GM18909 (cell line): Measurements from ENCODE around the gene SLC13A4.

Experiments used
- ATAC-seq: cut with Tn5 transposase; IDR thresholded peaks from one replicate; pipeline ENCODE4 v1.9.1; 2021; ENCODE audit warnings: mild to moderate bottlenecking; ENCODE audit not compliant: unreplicated experiment, poor library complexity

Gene SLC13A4

DNA sequence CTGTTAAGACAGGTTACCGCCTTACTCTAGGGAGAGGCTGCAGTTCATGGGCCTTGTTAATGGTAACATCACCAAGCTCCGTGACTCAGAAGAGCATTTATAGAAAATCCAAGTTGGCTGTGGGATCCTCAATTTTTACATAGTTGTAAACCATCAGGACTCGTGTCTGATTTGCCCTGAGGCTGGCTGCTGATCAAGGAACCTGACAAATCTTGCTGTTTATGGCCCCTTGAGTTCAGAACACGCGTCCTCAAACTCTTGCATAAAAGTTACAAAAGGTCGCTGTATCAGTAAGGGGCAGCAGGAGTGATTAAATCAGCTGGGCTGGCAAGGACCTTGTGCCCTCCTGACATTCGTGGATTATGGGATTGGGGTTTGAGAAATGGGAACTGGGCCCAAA lies 4.6 kb downstream of the SLC13A4 start:
- ATAC-seq: no peak

DNA sequence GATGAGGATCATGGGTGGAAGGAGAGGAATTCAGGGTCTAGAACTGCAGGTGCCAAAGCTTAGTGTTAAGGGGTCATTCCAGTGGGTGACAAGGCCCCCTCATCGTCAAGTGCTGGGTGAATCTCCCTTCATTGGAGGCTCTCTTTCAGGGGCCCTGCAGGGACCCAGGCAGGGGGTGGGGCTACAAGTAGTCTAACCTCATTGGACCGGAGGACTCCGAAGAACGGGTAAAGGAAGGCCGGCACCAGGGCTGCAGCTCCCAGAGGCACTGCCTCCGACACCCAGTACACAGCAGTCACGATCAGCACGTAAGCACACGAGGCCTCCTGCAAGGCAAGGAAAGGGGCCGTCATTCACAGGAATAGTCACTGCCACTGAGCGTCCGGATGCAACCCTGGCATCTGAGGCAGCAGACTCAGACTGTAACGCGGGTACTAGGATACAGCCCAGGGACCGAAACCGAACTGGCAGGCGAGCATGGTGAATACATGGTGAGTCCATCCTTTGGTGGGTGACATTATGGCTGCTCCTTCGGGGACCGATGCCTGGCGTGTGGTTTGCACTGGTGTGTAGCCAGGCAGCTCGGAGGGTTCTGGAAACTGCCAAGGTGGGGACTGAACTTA lies 6.7 kb downstream of the SLC13A4 start:
- ATAC-seq: no peak

DNA sequence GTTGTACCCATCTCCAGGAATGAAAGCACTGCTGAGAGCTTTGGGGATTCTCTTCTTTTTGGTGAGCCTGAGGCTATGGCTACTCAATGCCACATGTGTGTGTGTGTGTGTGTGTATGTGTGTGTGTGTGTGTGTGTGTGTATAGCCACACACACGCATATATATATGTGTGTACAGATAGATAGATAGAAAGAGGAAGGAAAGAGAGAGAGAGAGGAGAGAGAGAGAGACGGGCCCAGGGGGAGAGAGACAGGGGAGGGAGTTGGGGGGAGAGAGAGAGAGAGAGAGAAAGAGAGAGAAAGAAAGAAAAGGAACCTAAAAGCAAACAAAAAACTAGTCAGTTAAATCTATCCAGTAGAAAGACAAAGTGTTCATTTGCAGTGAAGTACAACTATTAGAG lies 8.3 kb downstream of the SLC13A4 start:
- no peak for ATAC-seq

DNA sequence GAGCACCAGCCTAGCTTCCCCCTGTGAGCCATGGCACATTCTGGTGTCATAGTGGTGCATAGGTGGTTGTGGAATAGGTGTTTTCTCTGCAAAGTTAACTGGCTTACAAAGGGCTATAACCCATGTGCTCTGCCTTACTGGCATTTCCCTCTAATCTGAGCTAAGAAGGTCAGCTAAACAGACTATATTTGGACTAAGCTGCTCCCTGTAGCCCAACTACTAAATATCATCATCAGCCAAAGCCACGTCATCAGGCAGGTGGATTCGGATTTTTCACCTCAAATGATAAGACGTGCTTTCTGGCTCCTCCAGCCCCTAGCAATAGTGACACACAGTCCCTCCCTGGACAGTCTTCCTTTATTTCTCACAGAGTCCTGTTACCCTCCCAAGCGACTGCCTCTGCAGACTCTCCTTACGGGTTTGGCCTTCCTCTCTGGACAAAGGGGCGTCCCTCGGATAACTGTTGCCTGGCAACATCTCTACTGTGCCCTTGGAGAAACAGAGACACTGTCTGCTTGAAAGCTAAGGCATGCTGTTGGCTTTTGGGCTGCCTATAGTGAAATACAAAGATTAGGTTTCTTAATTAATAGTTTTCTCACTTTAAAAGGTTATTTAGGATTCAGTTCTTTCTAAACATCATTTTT lies 9.1 kb downstream of the SLC13A4 start:
- no peak for ATAC-seq

DNA sequence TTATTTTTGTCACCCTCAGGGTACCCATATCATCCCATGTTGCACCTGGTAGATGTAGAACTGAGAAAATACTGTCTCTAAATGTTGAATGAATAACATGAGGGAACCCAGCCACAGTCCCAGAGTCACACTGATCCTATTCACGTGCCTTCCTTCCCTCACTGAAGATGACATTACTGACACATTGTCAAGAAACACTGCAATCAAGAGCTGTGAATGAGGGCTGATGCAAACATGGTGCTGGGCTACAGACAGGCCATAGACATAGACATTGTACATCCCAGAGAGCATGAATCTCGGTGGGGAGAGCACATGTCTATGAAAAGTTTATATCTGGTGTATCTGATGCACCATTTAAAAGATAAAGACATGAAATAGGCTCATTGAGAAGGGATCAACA lies 9.8 kb downstream of the SLC13A4 start:
- no peak for ATAC-seq

DNA sequence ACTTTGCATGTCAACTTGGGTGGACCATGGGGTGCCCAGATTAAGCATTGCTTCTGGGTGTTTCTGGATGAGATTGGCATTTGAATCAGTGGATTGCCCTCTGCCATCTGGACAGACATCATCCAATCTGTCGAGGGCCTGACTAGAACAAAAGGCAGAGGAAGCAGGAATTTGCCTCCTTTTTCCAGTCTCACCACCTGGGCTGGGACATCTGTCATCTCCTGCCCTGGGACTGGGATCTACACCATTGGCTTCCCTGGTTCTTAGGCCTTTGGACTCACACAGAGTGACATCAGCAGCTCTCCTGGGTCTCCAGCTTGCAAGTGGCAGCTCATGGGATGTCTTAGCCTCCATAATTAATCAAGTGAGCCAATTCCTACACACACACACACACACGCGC lies 10.3 kb downstream of the SLC13A4 start:
- no peak for ATAC-seq

DNA sequence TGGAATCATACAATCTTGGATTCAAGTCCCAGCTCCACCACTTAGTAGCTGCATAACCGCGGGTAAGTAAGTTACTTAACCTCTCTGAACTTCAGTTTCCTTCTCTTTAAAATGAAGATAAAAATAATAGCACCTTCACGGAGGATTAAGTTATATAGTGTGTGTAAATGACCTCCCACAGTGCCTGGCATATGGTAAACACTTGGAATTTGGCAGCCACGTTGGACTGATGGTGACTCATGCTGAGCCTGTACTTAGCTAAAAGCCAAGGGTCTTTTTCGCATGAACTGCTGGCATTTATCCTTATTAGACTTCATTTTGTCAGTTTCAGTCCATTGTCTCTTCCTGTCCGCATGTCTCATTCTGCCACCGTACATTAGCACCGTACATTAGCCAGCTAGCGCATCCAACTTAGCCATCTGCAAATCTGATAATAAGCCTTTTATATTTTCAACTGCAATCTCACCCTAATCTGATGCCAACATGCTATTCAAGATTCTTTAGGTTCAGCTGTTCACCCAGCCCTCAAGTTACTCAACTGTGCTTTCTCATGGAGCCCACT lies 11.2 kb downstream of the SLC13A4 start:
- no peak for ATAC-seq

DNA sequence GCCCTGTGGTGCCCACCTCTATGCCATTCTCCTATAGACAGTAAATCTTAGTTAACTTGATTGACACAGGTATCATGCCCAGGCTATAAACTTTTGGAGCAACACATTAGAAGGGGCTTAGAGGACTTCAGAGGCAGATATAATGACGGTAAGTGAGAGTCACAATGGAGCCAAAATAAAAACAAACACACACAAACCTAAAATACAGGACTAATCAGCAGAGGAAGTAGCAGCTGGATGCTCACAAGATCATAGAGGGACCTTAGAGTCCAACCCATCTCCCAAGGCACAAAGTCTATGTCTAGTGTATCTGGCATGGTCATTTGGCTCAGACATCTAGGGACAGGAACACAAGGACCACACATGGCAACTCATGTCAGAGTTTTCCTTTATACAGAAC lies 12.3 kb downstream of the SLC13A4 start:
- ATAC-seq: no peak

DNA sequence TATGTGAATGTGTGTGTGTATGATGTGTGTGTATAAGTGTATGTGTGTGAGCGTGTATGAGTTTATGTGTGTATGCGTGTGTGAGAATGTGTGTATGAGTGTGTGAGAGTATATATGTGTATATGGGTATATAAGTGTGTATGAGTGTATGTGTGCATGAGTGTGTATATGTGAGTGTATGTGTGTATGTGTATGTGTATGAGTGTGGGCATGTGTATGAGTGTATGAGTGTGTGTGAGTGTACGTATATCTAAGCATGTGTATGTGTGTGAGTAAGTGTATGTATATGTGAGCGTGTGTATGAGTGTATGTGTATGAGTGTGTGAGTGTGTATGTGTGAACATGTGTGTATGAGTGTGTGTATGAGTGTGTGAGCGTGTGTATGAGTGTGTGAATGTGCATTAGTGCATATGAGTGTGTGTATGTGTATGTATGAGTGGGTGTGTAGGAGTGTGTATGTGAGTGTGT lies 12.9 kb downstream of the SLC13A4 start:
- no peak for ATAC-seq

DNA sequence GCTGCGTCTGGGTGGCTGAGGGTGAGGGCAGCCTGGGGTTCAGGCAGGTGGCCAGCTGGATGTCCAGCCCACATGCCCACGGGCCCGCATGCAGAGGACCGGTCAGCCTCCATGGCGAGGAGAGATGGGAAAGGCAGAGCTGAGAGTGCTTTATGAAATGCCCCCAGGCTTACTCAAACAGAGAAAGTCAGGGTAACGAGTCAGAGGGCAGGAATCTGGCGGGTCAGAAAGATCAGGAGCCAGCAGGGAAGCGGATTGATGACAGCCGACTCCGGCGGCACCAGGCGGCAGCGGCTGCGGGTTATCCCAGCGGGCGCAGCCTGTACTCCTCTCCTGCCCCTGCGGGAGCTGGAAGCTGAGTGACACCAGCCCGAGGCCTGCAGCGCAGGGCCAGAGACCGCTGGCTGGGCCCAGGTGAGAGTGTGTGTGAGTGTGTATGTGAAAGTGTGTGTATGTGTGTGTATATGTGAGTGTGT lies 13.4 kb downstream of the SLC13A4 start:
- ATAC-seq: no peak

DNA sequence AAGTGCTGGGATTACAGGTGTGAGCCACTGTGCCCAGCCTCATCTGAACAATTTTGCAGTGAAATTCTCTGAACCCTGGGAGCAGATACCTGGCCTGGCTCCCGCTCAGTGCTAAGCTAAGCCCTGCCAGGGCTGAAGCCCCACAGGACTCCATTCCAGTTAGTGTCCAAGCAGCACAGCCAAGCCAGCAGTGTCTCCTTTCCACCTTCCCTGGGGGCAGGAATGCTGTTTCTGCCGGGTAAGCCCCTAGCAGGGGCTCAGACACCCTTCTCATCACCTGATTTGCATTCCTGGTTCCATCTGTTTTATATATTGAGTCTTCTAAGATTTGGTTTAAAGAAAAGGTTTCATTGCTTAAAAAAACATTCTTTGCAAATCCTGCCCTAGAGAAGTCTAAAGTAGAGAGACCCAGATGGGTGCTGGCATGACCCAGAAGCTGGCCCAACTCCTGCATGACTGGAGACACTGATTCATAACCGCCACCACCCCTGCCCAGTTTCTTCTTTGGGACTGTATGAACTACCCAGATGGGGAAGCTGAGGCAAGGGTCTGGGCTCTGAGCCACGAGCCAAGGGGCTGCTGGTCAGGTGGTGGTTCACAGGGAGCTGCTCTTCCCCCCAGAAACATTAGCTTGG lies 14.0 kb downstream of the SLC13A4 start:
- ATAC-seq: no peak

DNA sequence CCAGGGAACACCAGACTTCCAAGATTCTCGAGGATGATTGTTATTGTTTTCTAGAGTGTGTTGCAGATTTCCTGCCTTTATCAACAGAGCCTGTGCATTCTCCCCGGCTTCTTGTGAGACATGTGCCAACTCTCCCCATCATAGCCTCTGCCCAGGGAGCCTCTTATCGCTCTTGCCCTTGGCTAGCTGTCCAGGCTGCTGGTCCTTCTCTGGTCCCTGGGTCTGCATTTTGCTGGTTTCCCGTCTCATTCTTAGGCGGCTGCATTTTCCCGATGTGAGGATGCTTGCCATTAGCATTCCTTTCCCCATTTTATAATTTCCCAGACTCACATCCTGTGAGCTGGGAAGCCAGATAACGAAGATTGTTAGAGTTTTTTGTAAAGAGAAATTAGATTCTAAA lies 15.2 kb downstream of the SLC13A4 start:
- ATAC-seq: no peak

DNA sequence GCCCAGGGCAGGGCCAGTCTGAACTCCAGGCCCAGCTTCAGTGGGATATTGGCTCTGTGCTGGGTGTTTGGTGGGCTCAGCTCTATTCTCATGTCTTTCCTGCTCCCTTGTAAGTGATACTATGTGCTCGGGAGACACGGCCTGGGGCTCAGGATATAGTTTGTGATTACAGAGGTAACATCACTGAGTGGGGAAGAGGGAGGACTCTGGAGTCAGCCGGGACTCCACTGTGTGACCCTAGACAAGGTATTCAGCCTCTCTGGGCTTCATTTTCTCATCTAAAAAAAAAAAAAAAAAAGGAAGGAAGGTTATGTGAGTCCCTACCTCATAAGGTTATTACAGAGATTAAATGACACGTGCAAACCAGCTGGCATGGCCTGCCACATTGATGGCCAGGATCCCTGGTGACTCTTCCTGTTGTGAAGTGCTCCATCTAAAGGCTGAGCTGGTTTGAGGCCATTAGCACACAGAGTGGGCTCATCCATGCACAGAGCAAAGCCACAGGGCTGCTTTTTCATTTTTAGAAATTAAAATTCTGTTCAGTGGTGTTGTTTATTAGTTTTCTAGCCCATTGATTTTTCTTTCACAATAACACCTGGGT lies 15.7 kb downstream of the SLC13A4 start:
- ATAC-seq: no peak

DNA sequence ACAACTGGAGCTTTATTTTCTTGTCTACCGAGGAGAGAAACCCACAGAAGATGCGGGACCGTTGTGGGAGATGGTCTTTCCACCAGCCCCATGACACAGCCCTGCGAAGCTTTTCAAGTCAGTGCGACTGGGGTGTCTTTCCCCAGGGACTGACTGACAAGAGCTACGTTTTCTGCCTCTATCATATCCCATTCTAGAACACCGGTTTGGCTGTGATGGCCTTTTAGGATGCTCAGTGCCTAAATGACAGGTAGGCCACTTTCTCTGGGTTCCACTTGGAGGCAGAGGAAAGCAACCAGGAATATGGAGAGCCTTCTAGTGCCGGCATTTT lies 16.9 kb downstream of the SLC13A4 start:
- no peak for ATAC-seq

DNA sequence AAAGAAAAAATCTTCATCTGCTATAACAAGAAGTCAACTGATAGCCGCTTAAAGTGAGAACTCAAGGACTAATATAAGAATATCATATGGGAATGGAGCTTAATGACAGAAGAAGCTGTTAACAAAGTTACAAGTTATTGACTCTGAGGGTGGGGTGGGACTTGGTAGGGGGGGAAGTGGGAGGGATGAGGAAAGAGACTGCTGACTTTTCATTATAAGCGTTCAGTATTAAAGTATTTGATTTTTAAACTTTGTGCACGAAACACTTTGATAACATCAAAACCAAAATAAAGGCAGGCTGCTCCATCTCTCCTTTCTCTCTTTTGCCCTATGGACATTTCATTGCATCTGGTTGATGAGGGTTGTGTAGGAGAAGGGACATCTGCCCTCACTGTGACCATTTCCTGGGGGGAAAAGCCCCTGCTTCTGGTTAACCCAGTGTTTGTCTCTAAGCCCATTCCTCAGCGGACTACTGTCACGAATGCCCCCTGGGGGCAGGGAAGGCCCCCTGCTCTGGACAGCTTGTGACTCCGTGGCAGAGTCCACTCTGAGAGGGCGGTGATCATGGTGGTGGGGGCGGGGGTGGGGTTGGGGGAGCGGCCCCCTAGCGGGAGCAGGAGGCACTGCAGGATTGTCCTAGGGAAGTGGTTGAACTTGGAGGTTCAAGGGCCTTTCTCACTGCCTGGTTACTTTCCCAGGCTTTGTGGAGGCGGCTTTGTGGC lies 17.4 kb downstream of the SLC13A4 start:
- no peak for ATAC-seq

DNA sequence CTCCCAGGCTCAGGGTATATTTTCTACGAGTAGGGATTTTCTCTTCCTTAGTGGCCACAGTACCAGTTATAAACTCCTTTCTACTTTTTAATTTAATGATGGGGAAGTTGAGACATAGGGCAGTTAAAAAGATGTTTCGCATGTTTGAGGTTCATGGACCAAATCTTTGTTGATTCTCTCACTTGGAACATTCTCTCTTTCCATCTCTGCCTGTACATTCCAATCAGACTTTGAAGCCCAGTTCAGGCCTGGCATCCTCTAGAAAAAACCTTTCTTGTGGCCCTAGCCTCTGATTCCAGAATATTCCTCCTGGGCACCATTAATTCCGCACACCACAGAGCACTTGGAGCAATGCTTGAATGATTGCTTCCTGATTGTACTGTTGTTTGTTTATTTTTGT lies 18.5 kb downstream of the SLC13A4 start:
- ATAC-seq: no peak

DNA sequence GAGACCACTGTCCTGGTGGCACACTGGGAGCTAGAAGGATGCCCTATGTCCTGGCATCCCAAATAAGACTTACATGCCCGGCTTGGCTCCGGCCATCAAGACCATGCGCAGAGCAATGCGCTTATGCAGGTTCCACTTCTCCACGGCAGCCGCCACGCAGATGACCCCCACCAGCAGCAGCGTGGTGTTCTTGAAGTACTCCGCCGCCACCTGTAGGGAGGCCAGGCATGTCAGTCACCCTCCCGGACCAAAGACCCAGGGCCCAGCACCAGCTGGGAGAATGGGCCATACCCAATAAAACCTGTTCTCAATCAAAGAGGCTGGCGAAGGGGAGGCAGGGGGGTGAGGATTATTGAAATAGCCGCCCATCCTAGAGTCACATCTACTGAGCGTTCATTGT lies 19.9 kb downstream of the SLC13A4 start:
- ATAC-seq: no peak

DNA sequence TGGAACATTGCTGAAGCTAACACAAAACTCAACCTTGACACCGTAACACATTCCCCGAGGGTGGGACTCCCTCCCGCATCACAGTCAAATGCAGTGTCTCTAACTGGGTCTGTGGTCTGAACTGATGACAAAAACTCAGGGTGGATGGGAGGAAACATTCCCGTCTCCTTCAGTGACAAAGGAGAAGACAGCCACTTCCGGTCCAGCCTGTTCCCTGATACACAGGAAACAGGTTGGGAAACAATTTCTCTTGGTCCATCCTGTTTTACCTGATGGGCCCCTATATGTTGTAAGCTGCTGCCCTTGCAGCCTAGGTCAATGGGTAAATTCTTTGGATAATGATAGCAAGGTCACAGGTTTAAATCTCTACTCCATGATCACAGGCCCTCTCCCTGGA lies 20.4 kb downstream of the SLC13A4 start:
- ATAC-seq: no peak

DNA sequence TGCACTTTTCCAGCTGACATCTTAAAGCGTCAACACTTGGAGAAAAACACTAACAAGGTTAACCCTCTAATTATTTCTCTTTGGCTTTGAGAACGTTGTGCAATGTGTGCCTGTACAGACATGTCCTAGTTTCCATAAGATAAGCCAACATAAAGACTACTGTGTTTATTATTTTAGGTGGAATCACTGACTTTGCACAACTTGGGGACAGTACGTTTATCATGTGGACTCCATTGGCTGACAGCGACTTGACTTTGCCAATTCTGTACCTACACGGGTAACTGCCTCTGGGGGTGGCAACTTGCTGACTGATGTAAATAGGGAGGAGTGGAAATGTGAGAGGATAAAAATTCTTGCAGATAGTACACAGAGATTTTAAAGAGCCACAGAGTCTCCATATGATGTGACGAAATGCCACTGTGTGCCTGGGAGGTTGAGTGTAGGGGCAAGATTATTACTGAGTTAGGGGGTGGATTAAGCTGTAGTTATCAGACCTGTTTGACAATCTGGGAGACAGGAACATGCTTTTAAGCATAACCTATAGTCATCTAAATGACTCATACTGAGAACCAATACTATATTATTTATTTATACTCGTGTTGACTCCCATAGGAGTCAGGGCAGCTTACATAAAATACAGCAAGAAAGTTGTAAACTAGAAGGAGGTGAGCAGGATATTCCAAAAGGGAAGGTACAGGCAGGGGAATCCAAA lies 21.0 kb downstream of the SLC13A4 start:
- no peak for ATAC-seq
